SK-N-SH (cell line): ENCODE measurements around the gene UGT1A7.

ENCODE experiments used
- CTCF ChIP-seq: fragments of 200-600 bp; sonication (generic); IDR thresholded peaks from 2 replicates; pipeline ENCODE4 v1.6.1; 2017; ENCODE audit warnings: antibody characterized with exemption, mild to moderate bottlenecking, moderate library complexity
- EP300 ChIP-seq, 2 experiments: IDR thresholded peaks; 2 replicates each; pipeline versions ENCODE4 v1.4.0 to v1.6.1; 2012; ENCODE audit warnings: borderline replicate concordance in 1 of 2, low read depth in 1 of 2, low read length in 1 of 2
- EZH2phosphoT487 ChIP-seq: fragments of 200-600 bp; sonication (generic); IDR thresholded peaks from 2 replicates; pipeline ENCODE4 v1.6.1; 2017; ENCODE audit warnings: low read depth, mixed run types, mild to moderate bottlenecking, antibody characterized with exemption, moderate library complexity, borderline replicate concordance
- GABPA ChIP-seq: IDR thresholded peaks from 2 replicates; pipeline ENCODE4 v1.4.0; 2012; ENCODE audit warnings: low read depth, mild to moderate bottlenecking
- IRF3 ChIP-seq: fragments of 150-350 bp; IDR thresholded peaks from 2 replicates; pipeline ENCODE4 v1.6.1; 2016; ENCODE audit warnings: mild to moderate bottlenecking, low read depth, low read length
- MEF2A ChIP-seq: IDR thresholded peaks from 2 replicates; pipeline ENCODE4 v1.4.0; 2012; ENCODE audit warnings: low read depth, borderline replicate concordance
- NRF1 ChIP-seq: IDR thresholded peaks from 2 replicates; pipeline ENCODE4 v1.6.1; 2012; ENCODE audit warnings: low read depth, mild to moderate bottlenecking, low read length
- RCOR1 ChIP-seq: fragments of 150-350 bp; IDR thresholded peaks from 2 replicates; pipeline ENCODE4 v1.6.1; 2017; ENCODE audit warnings: antibody characterized with exemption, low read length
- RFX5 ChIP-seq: IDR thresholded peaks from 2 replicates; pipeline ENCODE4 v1.6.1; 2012; ENCODE audit warnings: mild to moderate bottlenecking, improper control_type of control experiment, low read length
- TEAD4 ChIP-seq: IDR thresholded peaks from 2 replicates; pipeline ENCODE4 v1.4.0; 2012; ENCODE audit warnings: mild to moderate bottlenecking, borderline replicate concordance; ENCODE audit not compliant: insufficient read depth
- USF2 ChIP-seq: fragments of 150-350 bp; IDR thresholded peaks from 2 replicates; pipeline ENCODE4 v1.6.1; 2017; ENCODE audit warnings: antibody characterized with exemption, low read length, low read depth, borderline replicate concordance
- YY1 ChIP-seq: IDR thresholded peaks from 2 replicates; pipeline ENCODE4 v1.4.0; 2012; ENCODE audit warnings: low read depth, mild to moderate bottlenecking

GRCh38 chr2:233796254-233796653 is 114.6 kb downstream of the UGT1A7 start:
- TF ChIP-seq CTCF (no peak), EP300 (IDR thresholded peaks at IDR 0.05; ENCODE audit: borderline replicate concordance in 1 of 2, low read depth in 1 of 2, low read length in 1 of 2) (no peak), GABPA (no peak), RCOR1 (no peak), USF2 (no peak), RFX5 (no peak), TEAD4 (no peak), NRF1 (no peak), YY1 (no peak), EZH2phosphoT487 (no peak), IRF3 (no peak), MEF2A (no peak)
